Right lung (tissue), 5 donors: Measurements from ENCODE around the gene KRT8. TPM values are rescaled to one million over a fixed set of nuclear protein-coding genes. Genes with fewer than 3 reads are reported as not detected.

ENCODE experiments used
- DNase-seq, 2 donors: peaks; one replicate each; pipeline ENCODE4 v3.0.0-alpha.2; 2013
- polyA plus RNA-seq, 5 donors: library from polyadenylated mRNA; unstranded; fragments of 120-200 nt; gene quantifications; one replicate each; pipeline versions ENCODE4 v1.2.1 to v1.2.3, GENCODE V29; 2013; ENCODE audit warnings: inconsistent platforms in 1 of 5, low replicate concordance in 1 of 5; ENCODE audit not compliant: insufficient read length in 5 of 5, insufficient read depth in 1 of 5

The KRT8 gene
- polyA plus RNA-seq, 5 donors, result 166 to 247 (median 183) TPM

- DNase-seq, result no peak
Observed at GRCh38 chr12:52926596-52927234, 21.8 kb upstream of the KRT8 start.

GRCh38 chr12:52925717-52926595 is 21.1 kb upstream of the KRT8 start:
- no peak for DNase-seq

- no peak for DNase-seq
Observed at GRCh38 chr12:52924764-52925716, 20.2 kb upstream of the KRT8 start.

GRCh38 chr12:52921488-52922165 is 16.8 kb upstream of the KRT8 start:
- no peak for DNase-seq

- no peak for DNase-seq
Observed at GRCh38 chr12:52920937-52921336, 16.1 kb upstream of the KRT8 start.

GRCh38 chr12:52918784-52919183 is 13.9 kb upstream of the KRT8 start:
- DNase-seq, result no peak

- DNase-seq, result no peak
Observed at GRCh38 chr12:52918351-52918750, 13.5 kb upstream of the KRT8 start.

GRCh38 chr12:52917800-52918199 is 12.9 kb upstream of the KRT8 start:
- no peak for DNase-seq

- no peak for DNase-seq
Observed at GRCh38 chr12:52916216-52916615, 11.3 kb upstream of the KRT8 start.

GRCh38 chr12:52915637-52916036 is 10.8 kb upstream of the KRT8 start:
- DNase-seq, result no peak

- DNase-seq, result no peak
Observed at GRCh38 chr12:52914576-52915121, 9.8 kb upstream of the KRT8 start.

GRCh38 chr12:52913431-52913821 is 8.6 kb upstream of the KRT8 start:
- DNase-seq, result no peak

- DNase-seq, result no peak
Observed at GRCh38 chr12:52912711-52913430, 8.0 kb upstream of the KRT8 start.

- DNase-seq, result no peak
Observed at GRCh38 chr12:52910248-52910883, 5.5 kb upstream of the KRT8 start.

- DNase-seq, result no peak
Observed at GRCh38 chr12:52909796-52910195, 4.9 kb upstream of the KRT8 start.

GRCh38 chr12:52909331-52909730 is 4.5 kb upstream of the KRT8 start:
- DNase-seq, result no peak

GRCh38 chr12:52907092-52907810 is 2.4 kb upstream of the KRT8 start:
- peak; percentile 63 for DNase-seq

- DNase-seq, result no peak
Observed at GRCh38 chr12:52906191-52906601, 1.3 kb upstream of the KRT8 start.

GRCh38 chr12:52903855-52904508 is 894 bp downstream of the KRT8 start:
- no peak for DNase-seq
